Body of pancreas (tissue), 4 donors: ENCODE data around the gene CBLN4. TPM values are rescaled to one million over a fixed set of nuclear protein-coding genes. Genes with fewer than 3 reads are reported as not detected.

Experiments
- ATAC-seq: fragments of 150-250 bp; one replicate; pipeline ENCODE4 v1.9.1; 2016
- DNase-seq, 4 donors: peaks; one replicate each; pipeline ENCODE4 v3.0.0-alpha.2; 2019
- H3K27ac ChIP-seq, 4 donors: fragments of 200-600 bp; sonication (generic); 1 replicate in 3 of 4; 2 replicates in 1 of 4; pipeline versions ENCODE4 v1.5.1 to v1.6.1; 2016 to 2019; ENCODE audit warnings: mild to moderate bottlenecking in 1 of 4, mixed read lengths in 1 of 4, moderate library complexity in 1 of 4
- H3K27me3 ChIP-seq, 2 donors: fragments of 200-600 bp; sonication (generic); one replicate each; pipeline ENCODE4 v1.6.0; 2016; ENCODE audit warnings: mild to moderate bottlenecking in 1 of 2
- H3K36me3 ChIP-seq, 2 donors: fragments of 200-600 bp; sonication (generic); replicated peaks in 1 of 2; 2 replicates each; pipeline ENCODE4 v1.5.1; 2016; ENCODE audit warnings: low read depth in 2 of 2; ENCODE audit not compliant: insufficient read depth in 1 of 2
- H3K4me1 ChIP-seq: fragments of 200-600 bp; sonication (generic); one replicate; pipeline ENCODE4 v1.6.0; 2016
- H3K4me3 ChIP-seq, 2 donors: fragments of 200-600 bp; sonication (generic); 1 replicate in 1 of 2; 2 replicates in 1 of 2; pipeline ENCODE4 v1.5.1; 2016 to 2019
- H3K9me3 ChIP-seq, 3 donors: fragments of 200-600 bp; sonication (generic); 1 replicate in 2 of 3; 2 replicates in 1 of 3; pipeline ENCODE4 v1.5.1; 2016
- CTCF ChIP-seq, 7 experiments: fragments of 450-650 bp in 4 of 7; fragments of 200-600 bp in 3 of 7; sonication (generic) in 3 of 7; IDR thresholded peaks; one replicate each; pipeline ENCODE4 v1.5.1; 2016 to 2019; ENCODE audit warnings: antibody characterized with exemption in 7 of 7
- POLR2A ChIP-seq, 3 donors: fragments of 450-650 bp; IDR thresholded peaks; one replicate each; pipeline ENCODE4 v1.6.1; 2016; ENCODE audit warnings: antibody characterized with exemption in 3 of 3, mild to moderate bottlenecking in 2 of 3
- WGBS, 2 donors: methylation state at CpG; one replicate each; pipeline ENCODE4 v1.1.5; 2017; 5-methylcytosine and 5-hydroxymethylcytosine counted together
- intact Hi-C: fragments of 100-400 bp; cut with DNase I; formaldehyde crosslinking; loops from one replicate; pipeline ENCODE4 v1.15.1; 2023
- total RNA-seq, 2 donors: library from RNA; depleted of rRNA; stranded (reverse); fragments of >200 nt; gene quantifications; one replicate each; pipeline ENCODE4 v1.1.0, GENCODE V29; 2016

The CBLN4 gene
- total RNA-seq, 2 donors from 2014 or later: 0.26 TPM; not detected in 1

GRCh38 chr20:56017560-56017959 is 12.2 kb upstream of the CBLN4 start:
- Histone ChIP-seq H3K9me3 (no peaks in the 10 kb centered on the region), H3K36me3 (no peaks in the 10 kb centered on the region), H3K4me3 (no peak overlapping the region), H3K27me3 (no peaks in the 10 kb centered on the region), H3K4me1 (no peaks in the 10 kb centered on the region), H3K27ac (no peak overlapping the region)
- DNase-seq (no peak), ATAC-seq (no peak)
- 38 to 43% methylated on average over 2 of the region's 2 CpGs for WGBS, 2 donors
- intact Hi-C loops: no loop called here
- TF ChIP-seq CTCF (IDR thresholded peaks at IDR 0.05): no peak
- no peak for TF ChIP-seq POLR2A (IDR thresholded peaks at IDR 0.05)

GRCh38 chr20:56014998-56015397 is 9.7 kb upstream of the CBLN4 start:
- Histone ChIP-seq H3K9me3 (no peaks in the 10 kb centered on the region), H3K4me3 (no peak overlapping the region), H3K27ac (no peak overlapping the region), H3K27me3 (no peaks in the 10 kb centered on the region), H3K4me1 (no peaks in the 10 kb centered on the region), H3K36me3 (no peaks in the 10 kb centered on the region)
- TF ChIP-seq POLR2A (IDR thresholded peaks at IDR 0.05) (no peak), CTCF (IDR thresholded peaks at IDR 0.05) (no peak)
- no peak for ATAC-seq
- no peak for DNase-seq
- WGBS, 2 donors: 66 to 72% methylated on average over 5 of the region's 5 CpGs
- intact Hi-C loops: no loop called here

GRCh38 chr20:56014151-56014550 is 8.8 kb upstream of the CBLN4 start:
- 65 to 70% methylated on average over 2 of the region's 2 CpGs for WGBS, 2 donors
- intact Hi-C loops: no loop called here
- Histone ChIP-seq H3K4me3 (no peak overlapping the region), H3K27me3 (no peaks in the 10 kb centered on the region), H3K36me3 (no peaks in the 10 kb centered on the region), H3K27ac (no peak overlapping the region), H3K4me1 (no peaks in the 10 kb centered on the region), H3K9me3 (no peaks in the 10 kb centered on the region)
- no peak for ATAC-seq
- DNase-seq: no peak
- no peak for TF ChIP-seq CTCF (IDR thresholded peaks at IDR 0.05)
- TF ChIP-seq POLR2A (IDR thresholded peaks at IDR 0.05): no peak

GRCh38 chr20:56004611-56005388 is 519 bp downstream of the CBLN4 start:
- Histone ChIP-seq H3K36me3 (no peaks in the 10 kb centered on the region), H3K27me3 (peaks cover 0 to 26% of the 10 kb centered on the region in 2 donors), H3K4me1 (peaks cover 37% of the 10 kb centered on the region), H3K4me3 (no peak overlapping the region), H3K9me3 (no peaks in the 10 kb centered on the region), H3K27ac (no peak overlapping the region)
- intact Hi-C loops: no loop called here
- TF ChIP-seq CTCF (IDR thresholded peaks at IDR 0.05) (no peak), POLR2A (IDR thresholded peaks at IDR 0.05) (no peak)
- 4 to 6% methylated on average over 14 to 68 of the region's 70 CpGs for WGBS, 2 donors
- no peak for DNase-seq
- no peak for ATAC-seq

- WGBS, 2 donors: 0% methylated on average over 15 to 20 of the region's 41 CpGs
- no peaks in the 10 kb centered on the region for H3K36me3 ChIP-seq
- no peak overlapping the region for H3K27ac ChIP-seq
- peak in 2 of 4 donors; percentile 27 to 40 for DNase-seq
- H3K9me3 ChIP-seq: no peaks in the 10 kb centered on the region
- peaks cover 37% of the 10 kb centered on the region for H3K4me1 ChIP-seq
- peak; percentile 42 for ATAC-seq
- intact Hi-C loops: no loop called here
- peaks cover 0 to 26% of the 10 kb centered on the region in 2 donors for H3K27me3 ChIP-seq
- TF ChIP-seq CTCF (IDR thresholded peaks at IDR 0.05) (no peak), POLR2A (IDR thresholded peaks at IDR 0.05) (no peak)
- no peak overlapping the region for H3K4me3 ChIP-seq
These were observed 1.3 kb downstream of the CBLN4 start for GRCh38 chr20:56004007-56004406.
